ENCODE data around the gene ALDOC.
"Not testable (repeated sequence)": the region's sequence is repeated elsewhere in the genome, so short reads cannot be mapped to it uniquely, and the experiment has no call there.

ALDOC gene

GRCh38 chr17:28582513-28582912 lies 5.8 kb upstream of the ALDOC start:
- DNase-seq (ENCODE audit: low read depth in 2 of 2) = no peak

GRCh38 chr17:28580959-28581358 lies 4.3 kb upstream of the ALDOC start:
- DNase-seq (ENCODE audit: low read depth in 2 of 2) = no peak

DNA sequence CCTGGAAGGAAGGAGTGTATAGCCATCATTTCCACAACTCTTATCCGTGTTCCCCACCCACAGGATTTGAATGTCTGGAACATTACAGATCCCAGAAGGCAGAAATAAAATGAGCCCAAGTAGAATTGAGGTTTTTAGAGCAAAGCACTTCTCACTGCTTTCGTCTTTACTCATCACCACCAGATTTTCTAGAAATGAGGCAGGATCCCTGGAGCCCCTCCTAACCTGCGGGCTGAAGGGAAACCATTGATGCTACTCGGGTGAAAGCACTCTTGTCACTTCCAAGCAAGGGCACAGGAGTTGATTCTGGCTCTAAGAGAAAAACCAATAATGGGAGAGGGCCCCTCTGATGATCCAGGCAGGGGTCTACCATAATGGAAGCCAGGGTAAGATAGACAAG lies 2.8 kb upstream of the ALDOC start:
- DNase-seq (ENCODE audit: low read depth in 2 of 2) = no peak

DNA sequence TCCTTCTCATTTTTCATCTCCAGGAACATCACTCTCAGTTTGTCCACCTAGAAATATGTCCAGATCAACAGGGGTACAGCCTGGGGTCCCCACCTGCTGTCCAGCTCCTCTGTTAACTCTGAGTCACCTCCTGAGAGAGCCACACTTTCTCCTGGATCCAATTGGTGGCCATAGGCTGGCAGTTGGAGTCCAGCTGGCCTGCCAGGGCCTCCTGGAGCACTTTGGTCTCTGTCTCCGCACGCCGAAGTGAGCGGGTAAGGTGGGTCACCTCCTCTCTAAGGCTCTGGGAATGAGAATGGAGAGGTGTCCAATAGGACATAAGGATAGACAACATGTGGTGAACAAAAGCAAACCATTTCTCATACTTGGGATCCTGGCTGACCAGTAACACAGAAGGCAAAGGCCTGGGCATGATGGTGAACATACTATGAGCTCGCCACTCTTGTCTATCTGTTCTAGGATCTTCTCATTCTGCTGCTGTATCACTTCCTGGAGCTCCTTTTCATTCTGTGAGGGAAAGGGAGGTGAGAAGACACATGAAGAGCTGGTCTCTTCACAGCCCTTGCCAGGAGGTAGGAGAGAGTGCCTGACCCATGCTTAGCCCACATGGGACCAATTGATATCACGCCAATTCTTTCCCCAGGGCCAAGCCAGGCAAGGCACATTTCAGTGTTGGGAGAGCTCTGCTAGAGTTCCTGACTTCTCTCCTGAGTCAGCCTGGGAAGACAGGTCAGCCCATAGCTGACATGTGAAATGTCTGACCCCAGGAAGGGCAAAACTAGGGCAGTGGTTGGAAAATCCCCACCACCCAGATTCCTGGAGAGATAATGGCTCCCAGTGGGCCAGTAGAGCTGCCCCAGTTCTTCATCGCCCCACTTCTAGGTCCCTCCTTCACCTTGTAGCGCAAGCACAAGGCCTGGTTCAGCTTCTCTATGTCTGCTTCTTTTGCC lies 1.8 kb upstream of the ALDOC start:
- no peak for DNase-seq (ENCODE audit: low read depth in 2 of 2)

GRCh38 chr17:28577466-28577824 lies 750 bp upstream of the ALDOC start:
- DNase-seq (ENCODE audit: low read depth in 2 of 2) = no peak

DNA sequence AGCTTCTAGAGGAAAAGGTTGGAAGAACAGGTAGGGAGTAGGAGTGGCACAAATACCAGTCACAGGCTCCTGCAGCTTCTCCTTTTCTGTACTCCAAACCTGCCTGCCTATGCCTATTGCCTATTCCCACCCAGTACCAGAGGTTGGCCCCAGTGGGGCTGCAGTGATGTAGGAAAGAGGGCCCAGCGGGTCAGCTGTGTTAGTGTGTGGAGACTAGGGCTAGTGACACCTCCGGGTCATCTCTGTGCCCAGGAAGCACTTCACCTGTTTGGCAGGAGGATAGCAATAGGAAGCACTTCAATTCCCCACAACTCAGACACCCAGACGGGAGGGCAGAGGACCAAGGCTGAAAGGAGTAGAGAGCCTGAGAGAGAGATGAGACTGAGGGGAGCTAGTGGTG lies 679 bp downstream of the ALDOC start:
- DNase-seq (ENCODE audit: low read depth in 2 of 2) = not testable (repeated sequence)

DNA sequence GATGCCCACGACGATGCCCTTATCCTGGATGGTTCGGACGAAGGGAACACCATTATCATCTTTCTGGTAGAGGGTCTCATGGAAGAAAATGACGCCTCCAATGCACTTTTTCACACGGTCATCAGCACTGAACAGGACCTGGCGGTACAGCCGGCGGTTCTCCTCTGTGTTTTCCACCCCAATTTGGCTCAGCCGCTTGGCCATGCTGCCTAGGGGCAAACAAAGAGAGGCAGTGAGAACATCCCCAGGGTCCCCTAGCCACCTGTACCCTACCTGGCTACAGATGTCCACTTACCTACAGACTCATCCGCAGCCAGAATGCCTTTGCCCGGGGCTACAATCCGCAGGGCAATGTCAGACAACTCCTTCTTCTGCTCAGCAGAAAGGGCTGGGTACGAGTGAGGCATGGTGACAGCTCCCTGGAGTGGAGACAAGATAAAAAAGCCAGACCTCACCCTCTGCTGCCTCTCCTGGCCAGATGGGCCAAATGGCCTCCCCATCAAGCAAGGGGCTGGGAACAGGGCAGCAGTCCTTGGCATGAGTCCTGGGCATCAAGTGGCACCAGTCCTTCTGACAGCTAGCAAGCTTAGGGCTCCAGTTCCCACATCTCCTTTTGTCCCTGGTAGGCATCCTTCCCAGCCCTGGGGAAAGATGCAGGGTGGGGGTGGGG lies 1.4 kb downstream of the ALDOC start:
- no peak for DNase-seq (ENCODE audit: low read depth in 2 of 2)

GRCh38 chr17:28574526-28574925 lies 2.2 kb downstream of the ALDOC start:
- no peak for DNase-seq (ENCODE audit: low read depth in 2 of 2)

DNA sequence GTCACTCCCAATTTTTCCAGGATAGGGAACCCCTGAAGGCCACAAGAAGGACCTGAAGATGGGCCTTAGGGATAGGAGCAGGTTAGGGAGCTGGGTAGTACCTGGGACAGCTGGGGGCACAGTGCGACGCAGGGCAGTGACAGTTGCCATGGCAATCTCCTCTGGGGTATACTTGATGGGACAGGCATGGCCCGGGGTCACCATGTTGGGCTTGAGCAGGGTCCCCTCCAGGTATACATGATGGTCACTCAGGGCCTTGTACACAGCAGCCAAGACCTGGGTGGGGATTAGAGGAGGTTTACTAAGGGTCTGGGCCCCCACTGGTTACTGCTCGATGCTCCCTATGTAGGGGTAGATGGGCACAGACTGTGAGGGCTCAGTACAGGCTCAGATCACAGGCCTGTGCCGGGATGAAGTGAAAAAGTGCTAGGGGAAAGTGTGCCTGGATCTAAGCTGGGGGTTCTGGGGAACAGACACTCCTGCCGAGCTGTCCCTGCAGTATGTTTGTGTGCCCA lies 2.7 kb downstream of the ALDOC start:
- DNase-seq (ENCODE audit: low read depth in 2 of 2) = no peak

- DNase-seq (ENCODE audit: low read depth in 2 of 2) = no peak
These were observed 3.2 kb downstream of the ALDOC start for GRCh38 chr17:28573521-28573920.

DNA sequence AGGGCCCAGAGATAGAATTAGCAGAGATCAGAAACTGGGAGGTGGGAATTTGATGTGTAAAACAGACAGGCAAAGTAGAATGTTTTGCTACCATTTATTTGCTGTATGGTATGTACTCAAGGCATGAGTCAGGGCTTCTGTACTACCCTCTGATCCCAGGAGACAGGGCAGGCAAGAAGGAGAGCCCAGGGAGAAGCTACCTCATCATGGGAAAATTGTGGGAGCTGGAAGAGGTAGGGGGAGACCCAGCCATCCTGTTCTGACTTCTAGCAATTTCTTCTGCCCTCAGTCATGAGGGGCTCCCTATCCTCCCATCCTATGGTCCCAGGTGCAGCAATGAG lies 3.7 kb downstream of the ALDOC start:
- DNase-seq (ENCODE audit: low read depth in 2 of 2) = no peak

DNA sequence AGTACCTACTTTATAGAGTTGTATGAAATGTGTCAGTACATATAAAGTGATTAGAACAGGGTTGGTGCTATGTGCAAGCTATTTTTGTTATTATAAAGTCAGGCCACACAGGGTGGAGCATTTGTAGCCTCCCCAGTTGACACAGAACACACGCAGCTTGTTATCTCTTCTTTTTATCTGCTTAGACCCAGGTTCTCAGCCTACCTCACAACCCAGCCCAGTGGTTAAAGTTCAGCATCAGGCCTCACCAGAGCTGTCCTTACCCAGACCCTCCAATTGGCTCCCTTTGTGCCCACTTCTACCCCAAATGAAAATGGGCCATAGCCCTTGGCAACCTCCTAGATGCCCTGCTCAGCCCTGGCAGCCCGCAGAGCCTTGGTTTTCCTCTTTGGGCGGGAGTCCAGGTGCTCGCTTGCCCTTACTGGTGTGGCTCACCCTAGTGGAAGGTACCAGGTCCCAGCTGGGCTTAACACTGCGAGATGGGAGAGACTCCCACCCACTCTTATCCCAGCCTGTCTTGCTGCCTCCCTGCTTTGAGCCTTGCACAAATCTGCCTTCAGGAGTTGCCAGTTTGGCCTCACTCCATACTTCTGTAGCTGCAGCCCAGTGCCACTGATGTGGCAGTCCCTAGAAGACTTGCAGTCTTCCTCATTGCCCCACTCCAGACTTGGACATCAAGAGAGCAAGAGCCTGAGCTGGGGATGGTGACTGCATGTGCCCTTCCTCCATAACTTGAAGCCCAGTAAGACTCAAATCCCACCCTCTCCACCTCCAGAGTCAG lies 4.2 kb downstream of the ALDOC start:
- no peak for DNase-seq (ENCODE audit: low read depth in 2 of 2)

DNA sequence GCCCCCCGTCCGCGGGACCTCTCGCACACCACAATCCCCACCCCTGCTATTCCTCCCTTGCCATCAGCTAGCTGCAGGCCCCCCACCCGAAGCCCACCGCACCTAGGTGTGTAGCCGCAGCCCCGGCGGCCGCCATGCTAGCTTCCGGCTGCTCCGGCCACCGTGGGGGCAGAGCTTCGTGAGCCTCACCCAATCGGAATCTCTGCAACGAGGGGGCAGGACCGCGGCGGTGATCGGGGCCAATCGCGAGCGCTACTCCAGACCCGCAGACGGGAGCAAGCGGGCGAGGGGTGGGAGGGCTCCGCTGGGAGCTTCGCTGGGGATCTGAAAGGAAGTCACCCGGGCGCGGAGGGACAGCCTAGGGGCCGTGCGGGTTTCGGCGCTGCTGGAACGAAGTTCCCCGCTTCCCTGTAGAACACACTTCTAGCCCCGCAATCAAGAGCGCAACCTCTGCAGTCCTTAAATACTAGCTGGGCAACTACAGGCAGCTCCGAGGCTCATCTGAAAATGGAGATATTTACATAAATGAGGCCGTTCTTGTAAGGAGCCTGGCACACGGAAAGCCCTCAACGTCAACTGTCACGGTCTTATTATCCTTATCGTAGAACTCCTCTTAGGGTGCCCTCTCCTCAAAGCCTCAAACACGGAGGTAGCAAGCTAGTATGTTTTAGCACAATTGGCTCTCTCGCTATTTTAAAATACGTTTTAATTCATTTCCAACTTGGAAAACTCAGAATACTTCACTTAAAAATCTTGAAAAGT lies 5.2 kb downstream of the ALDOC start, which contains the start of gene PIGS:
Gene PIGS (minus strand): TSS at position 164 of the 762 bp plus-strand sequence. CDS start 28 bp downstream, at position 136.
- peak; percentile 64 to 71 for DNase-seq (ENCODE audit: low read depth in 2 of 2)

DNA sequence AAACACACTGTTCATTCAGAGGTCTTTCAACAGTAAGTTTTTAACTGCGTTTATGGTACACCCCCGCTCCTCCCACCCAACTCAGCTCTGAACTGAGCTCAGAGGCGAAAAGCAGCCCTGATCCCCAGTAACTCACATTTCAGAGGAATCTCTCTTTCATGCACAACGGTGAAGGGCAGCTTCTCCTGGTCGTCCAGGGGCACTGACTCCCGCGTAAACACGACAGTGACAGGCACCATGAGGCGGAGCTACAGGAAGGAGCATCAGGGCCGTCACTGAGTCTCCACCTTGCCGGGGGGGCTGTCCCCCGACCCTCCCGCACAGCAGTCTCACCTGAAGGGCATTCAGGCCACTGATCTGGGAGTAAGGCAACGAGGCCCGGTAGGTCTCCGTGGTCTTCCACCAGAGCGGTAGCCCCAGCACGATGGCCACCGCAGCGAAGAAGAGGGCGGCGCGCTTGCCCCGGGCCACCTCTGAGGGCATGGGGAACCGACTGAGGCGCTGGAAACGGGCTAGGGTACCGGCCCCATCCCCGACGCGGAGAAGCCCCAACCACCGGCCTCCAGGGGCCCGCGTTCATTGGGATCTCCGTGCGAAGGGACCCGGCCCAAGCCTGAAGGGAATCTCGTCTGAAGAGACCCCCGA lies 5.9 kb downstream of the ALDOC start:
- no peak for DNase-seq (ENCODE audit: low read depth in 2 of 2)

DNA sequence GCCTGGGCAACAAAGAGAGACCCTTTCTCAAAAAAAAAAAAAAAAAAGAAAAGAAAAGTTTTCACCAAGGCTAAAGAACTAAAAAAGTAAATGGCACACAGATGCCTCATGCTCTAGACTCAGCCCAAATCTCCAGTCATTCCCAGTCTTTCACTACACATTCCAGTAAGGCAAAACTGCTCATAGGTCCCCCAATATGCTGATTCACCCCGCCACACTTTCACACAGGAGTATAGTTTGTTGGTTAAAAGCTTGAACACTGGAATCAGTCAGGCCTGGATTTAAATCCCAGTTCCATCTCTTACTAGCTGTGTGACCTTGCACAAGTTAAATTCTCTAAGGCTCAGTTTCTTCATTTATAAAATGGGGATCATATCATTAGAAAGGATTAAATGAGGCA lies 7.2 kb downstream of the ALDOC start:
- no peak for DNase-seq (ENCODE audit: low read depth in 2 of 2)

DNA sequence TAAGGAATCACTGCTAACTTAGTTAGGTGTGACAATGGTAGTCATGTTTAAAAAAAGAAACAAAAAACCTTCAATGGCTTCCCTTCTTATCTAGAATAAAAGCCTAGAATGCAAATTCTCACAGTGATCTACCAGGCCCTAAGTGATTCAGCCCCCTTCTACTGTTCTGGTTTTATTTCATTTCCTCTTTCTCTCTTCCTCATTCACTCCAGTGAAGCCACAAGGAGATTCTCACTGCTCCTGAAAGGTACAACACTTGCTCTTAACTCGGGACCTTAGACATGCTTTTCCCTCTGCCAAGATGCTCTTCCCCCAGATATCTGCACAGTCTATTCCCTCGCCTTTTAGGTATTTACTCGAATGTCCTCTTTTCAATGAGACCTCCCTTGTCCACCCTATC lies 9.1 kb downstream of the ALDOC start:
- DNase-seq (ENCODE audit: low read depth in 2 of 2) = no peak

DNA sequence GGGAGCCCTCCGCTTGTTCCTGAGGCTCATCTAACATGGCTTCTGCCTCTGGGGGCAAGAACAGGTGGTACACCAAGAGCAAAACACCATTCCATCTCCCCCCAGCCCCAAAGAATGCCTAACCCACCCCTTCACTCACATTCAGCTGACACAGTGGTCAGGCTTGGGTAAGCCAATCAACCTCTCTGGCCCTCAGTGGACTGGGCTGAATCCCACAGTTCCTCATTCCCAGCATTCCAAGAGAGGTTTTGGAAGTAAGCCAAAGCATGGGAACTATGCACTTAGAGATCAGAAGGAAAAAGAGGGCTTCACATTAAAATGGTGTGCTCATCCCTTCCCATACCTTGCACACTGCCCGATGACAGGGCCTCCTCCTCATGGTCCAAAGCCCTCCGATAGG lies 13.2 kb downstream of the ALDOC start:
- DNase-seq (ENCODE audit: low read depth in 2 of 2) = peak; percentile 26 to 29

DNA sequence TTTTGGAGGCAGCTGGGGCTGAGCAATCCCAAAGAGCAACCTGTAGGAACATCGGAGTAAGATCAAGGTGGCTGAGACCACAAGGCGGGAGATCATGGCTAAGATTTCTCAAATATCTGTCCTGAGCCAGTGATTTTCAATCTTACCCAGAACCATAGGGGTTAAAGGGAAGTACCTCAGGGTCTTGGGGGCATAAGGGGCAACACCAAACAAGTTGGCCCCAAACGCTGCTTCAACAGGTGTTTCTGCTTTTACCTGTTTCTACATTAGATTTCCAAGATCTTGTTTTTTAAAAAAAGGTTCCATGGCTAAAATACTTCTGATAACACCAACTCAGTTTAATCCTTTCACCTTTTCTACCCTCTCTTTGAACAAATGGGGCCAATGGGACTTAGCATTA lies 21.7 kb downstream of the ALDOC start:
- DNase-seq (ENCODE audit: low read depth in 2 of 2) = no peak

DNA sequence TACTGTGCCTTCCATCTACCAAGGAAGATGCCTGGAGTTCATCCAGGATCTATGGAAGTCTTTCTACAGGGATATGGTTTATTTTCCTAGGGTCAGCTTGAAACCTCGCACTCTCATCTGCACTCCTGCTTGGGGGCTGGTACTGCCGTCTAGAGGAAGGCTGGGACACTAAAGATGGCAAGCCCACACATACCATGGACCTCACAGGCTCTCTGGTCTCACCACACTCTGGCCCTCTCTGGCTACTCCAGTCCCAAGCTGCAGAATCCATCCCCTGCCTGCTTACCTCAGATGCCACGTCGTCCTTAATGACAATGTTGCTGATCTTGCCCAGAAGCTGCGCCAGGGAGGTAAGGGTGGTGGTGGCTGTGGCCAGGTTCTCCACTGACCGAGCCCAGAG lies 22.1 kb downstream of the ALDOC start:
- DNase-seq (ENCODE audit: low read depth in 2 of 2) = no peak

- no peak for DNase-seq (ENCODE audit: low read depth in 2 of 2)
These were observed 23.6 kb downstream of the ALDOC start for GRCh38 chr17:28553000-28553505.

All from fibroblast of skin of left quadriceps (primary cell).